H1 (cell line): Measurements from ENCODE around the gene GOLGA6C. TPM values are rescaled to one million over a fixed set of nuclear protein-coding genes. Genes with fewer than 3 reads are reported as not detected.

Experiments used
- CTCF ChIA-PET: fragments of 300-600 bp; sonication (Branson Sonifier 250); formaldehyde crosslinking; loops from one replicate; lab custom pipeline; 2021; ENCODE audit not compliant: partially characterized antibody; lab: Charles Lee
- POLR2A ChIA-PET: fragments of 300-600 bp; sonication (Branson Sonifier 250); formaldehyde crosslinking; loops from one replicate; lab custom pipeline; 2021; ENCODE audit warnings: inconsistent platforms; ENCODE audit not compliant: partially characterized antibody; lab: Charles Lee
- DNase-seq, 2 experiments: peaks; one replicate each; pipeline versions ENCODE4 v3.0.0 to v3.0.0-alpha.2; 2010 to 2022; ENCODE audit warnings: low spot score in 2 of 2, low read depth in 1 of 2, mixed read lengths in 1 of 2
- FAIRE-seq: peaks from 2 replicates; lab custom pipeline; 2011; peaks lifted over from hg19 to GRCh38; lab: Jason Lieb, UNC
- H2AFZ ChIP-seq: 2 replicates; pipeline ENCODE4 v1.8.1; 2012; ENCODE audit warnings: low read length, inconsistent platforms
- H2AK5ac ChIP-seq: 2 replicates; pipeline ENCODE4 v1.6.1; 2013; ENCODE audit warnings: low read depth, low read length
- H2BK120ac ChIP-seq: replicated peaks from 2 replicates; pipeline ENCODE3; 2013; ENCODE audit warnings: low read depth, low read length, inconsistent platforms
- H2BK12ac ChIP-seq: 2 replicates; pipeline ENCODE4 v1.6.1; 2013; ENCODE audit warnings: low read depth, low read length
- H2BK15ac ChIP-seq: 2 replicates; pipeline ENCODE4 v1.6.1; 2013; ENCODE audit warnings: low read length
- H2BK20ac ChIP-seq: 2 replicates; pipeline ENCODE4 v1.6.1; 2013; ENCODE audit warnings: low read length
- H2BK5ac ChIP-seq: 2 replicates; pipeline ENCODE4 v1.6.1; 2013; ENCODE audit warnings: low read depth, low read length
- H3K14ac ChIP-seq: 2 replicates; pipeline ENCODE4 v1.6.1; 2013; ENCODE audit warnings: inconsistent platforms; ENCODE audit not compliant: insufficient read length
- H3K18ac ChIP-seq: 2 replicates; pipeline ENCODE4 v1.6.1; 2013; ENCODE audit warnings: low read length; ENCODE audit errors: extremely low read depth
- H3K23ac ChIP-seq: 2 replicates; pipeline ENCODE4 v1.6.1; 2013; ENCODE audit warnings: inconsistent platforms; ENCODE audit not compliant: insufficient read length
- H3K23me2 ChIP-seq: 2 replicates; pipeline ENCODE4 v1.6.1; 2013; ENCODE audit warnings: low read depth, low read length
- H3K27ac ChIP-seq: 2 replicates; pipeline ENCODE4 v1.6.1; 2011; ENCODE audit warnings: low read depth, low read length, inconsistent platforms
- H3K27me3 ChIP-seq, 4 experiments: replicated peaks in 1 of 4; 1 replicate in 1 of 4; 2 replicates in 3 of 4; pipeline versions ENCODE4 v1.6.1 to v1.8.1; 2011 to 2013; ENCODE audit warnings: low read length in 3 of 4, mild to moderate bottlenecking in 3 of 4, inconsistent platforms in 2 of 4, mixed read lengths in 2 of 4, moderate library complexity in 1 of 4; ENCODE audit not compliant: control insufficient read depth in 3 of 4, insufficient read depth in 3 of 4; ENCODE audit errors: extremely low read depth in 1 of 4
- H3K36me3 ChIP-seq, 4 experiments: 2 replicates each; pipeline versions ENCODE4 v1.6.1 to v1.8.1; 2011 to 2013; ENCODE audit warnings: mild to moderate bottlenecking in 4 of 4, low read length in 3 of 4, moderate library complexity in 2 of 4, control low read depth in 1 of 4, inconsistent platforms in 1 of 4; ENCODE audit not compliant: insufficient read depth in 4 of 4, control insufficient read depth in 2 of 4
- H3K4ac ChIP-seq: replicated peaks from 2 replicates; pipeline ENCODE3; 2013; ENCODE audit warnings: low read length, low read depth, mixed read lengths, inconsistent platforms; ENCODE audit not compliant: insufficient read length
- H3K4me1 ChIP-seq, 4 experiments: replicated peaks in 1 of 4; 1 replicate in 1 of 4; 2 replicates in 3 of 4; pipeline versions ENCODE4 v1.6.1 to v1.8.1; 2011 to 2013; ENCODE audit warnings: low read length in 3 of 4, inconsistent platforms in 2 of 4, mixed read lengths in 1 of 4; ENCODE audit not compliant: insufficient read depth in 4 of 4, control insufficient read depth in 3 of 4
- H3K4me2 ChIP-seq, 2 experiments: 2 replicates each; pipeline versions ENCODE4 v1.6.1 to v1.8.1; 2011 to 2013; ENCODE audit warnings: low read depth in 2 of 2, low read length in 2 of 2, control low read depth in 1 of 2, inconsistent platforms in 1 of 2, mild to moderate bottlenecking in 1 of 2; ENCODE audit not compliant: insufficient read depth in 1 of 2
- H3K4me3 ChIP-seq, 4 experiments: fragments of 200-600, 300-600 bp in 1 of 4; sonication (generic), shearing (Covaris generic), sonication (Bioruptor Twin) in 1 of 4; 2 replicates each; pipeline versions ENCODE4 v1.5.1 to v1.8.1; 2011 to 2016; ENCODE audit warnings: low read length in 4 of 4, low read depth in 3 of 4, control low read depth in 2 of 4, inconsistent platforms in 2 of 4, mild to moderate bottlenecking in 2 of 4, mixed read lengths in 1 of 4, moderate library complexity in 1 of 4; ENCODE audit not compliant: insufficient read depth in 2 of 4; ENCODE audit errors: extremely low read depth in 1 of 4
- H3K56ac ChIP-seq: replicated peaks from 2 replicates; pipeline ENCODE3; 2013; ENCODE audit warnings: low read depth, mild to moderate bottlenecking, mixed read lengths, low read length, inconsistent platforms; ENCODE audit not compliant: insufficient read length
- H3K79me1 ChIP-seq: 2 replicates; pipeline ENCODE4 v1.6.1; 2013; ENCODE audit warnings: low read depth, low read length, control low read depth
- H3K79me2 ChIP-seq, 2 experiments: 2 replicates each; pipeline versions ENCODE4 v1.6.1 to v1.8.1; 2012 to 2013; ENCODE audit warnings: low read length in 2 of 2, mild to moderate bottlenecking in 2 of 2, inconsistent platforms in 1 of 2; ENCODE audit not compliant: insufficient read depth in 2 of 2, control insufficient read depth in 1 of 2
- H3K9ac ChIP-seq, 4 experiments: replicated peaks in 1 of 4; 1 replicate in 1 of 4; 2 replicates in 3 of 4; pipeline versions ENCODE4 v1.6.1 to v1.8.1; 2011 to 2013; ENCODE audit warnings: low read depth in 3 of 4, low read length in 3 of 4, control low read depth in 2 of 4, mild to moderate bottlenecking in 2 of 4, moderate library complexity in 2 of 4, inconsistent platforms in 1 of 4; ENCODE audit errors: extremely low read depth in 1 of 4
- H3K9me3 ChIP-seq, 2 experiments: 2 replicates each; pipeline versions ENCODE4 v1.6.1 to v1.8.1; 2012 to 2013; ENCODE audit warnings: mild to moderate bottlenecking in 2 of 2, moderate library complexity in 2 of 2, control low read depth in 1 of 2, inconsistent platforms in 1 of 2, low read depth in 1 of 2, low read length in 1 of 2, mixed read lengths in 1 of 2; ENCODE audit not compliant: insufficient read depth in 2 of 2
- H4K20me1 ChIP-seq, 2 experiments: replicated peaks in 1 of 2; 2 replicates each; pipeline versions ENCODE3 to v1.8.1; 2011 to 2013; ENCODE audit warnings: inconsistent platforms in 2 of 2, low read length in 2 of 2, mild to moderate bottlenecking in 1 of 2; ENCODE audit not compliant: insufficient read depth in 2 of 2, control insufficient read depth in 1 of 2
- H4K5ac ChIP-seq: 2 replicates; pipeline ENCODE4 v1.6.1; 2013; ENCODE audit warnings: low read length, low read depth, mixed read lengths, inconsistent platforms; ENCODE audit not compliant: insufficient read length
- H4K8ac ChIP-seq: 2 replicates; pipeline ENCODE4 v1.8.0; 2013; ENCODE audit warnings: mild to moderate bottlenecking, moderate library complexity, low read length, inconsistent platforms; ENCODE audit not compliant: insufficient read depth; ENCODE audit errors: extremely low read depth
- H4K91ac ChIP-seq: replicated peaks from 2 replicates; pipeline ENCODE3; 2013; ENCODE audit warnings: low read length, mixed read lengths, inconsistent platforms; ENCODE audit not compliant: insufficient read length
- BRCA1 ChIP-seq: IDR thresholded peaks from 2 replicates; pipeline ENCODE4 v1.6.1; 2012; ENCODE audit warnings: low read depth, low read length, improper control_type of control experiment
- GABPA ChIP-seq: IDR thresholded peaks from 2 replicates; pipeline ENCODE4 v1.6.1; 2011; ENCODE audit warnings: mild to moderate bottlenecking, low read length, moderate library complexity, borderline replicate concordance; ENCODE audit not compliant: insufficient read depth
- MAFK ChIP-seq: IDR thresholded peaks from 2 replicates; pipeline ENCODE4 v1.6.1; 2012; ENCODE audit warnings: low read depth, mild to moderate bottlenecking, improper control_type of control experiment, low read length
- RFX5 ChIP-seq: IDR thresholded peaks from 2 replicates; pipeline ENCODE4 v1.6.1; 2011; ENCODE audit warnings: low read depth, low read length, improper control_type of control experiment, borderline replicate concordance
- WGBS, 2 experiments: shearing (Covaris generic) in 1 of 2; methylation state at CpG; one replicate each; pipeline versions ENCODE4 v1.1.6 to v1.1.7; 2013 to 2015; ENCODE audit warnings: low lambda C conversion rate in 2 of 2, mixed read lengths in 2 of 2, inconsistent platforms in 1 of 2, low coverage in 1 of 2, missing lambda C conversion rate in 1 of 2; ENCODE audit not compliant: insufficient replicate concordance in 2 of 2, insufficient coverage in 1 of 2, insufficient read length in 1 of 2; ENCODE audit errors: extremely low coverage in 1 of 2, missing lambda C conversion rate in 1 of 2; 5-methylcytosine and 5-hydroxymethylcytosine counted together
- polyA plus RNA-seq, 7 experiments: library from polyadenylated mRNA; depleted of rRNA in 3 of 7; stranded (reverse) in 5 of 7; unstranded in 2 of 7; fragments of >200 nt in 5 of 7; fragments of 200-250 nt in 2 of 7; gene quantifications; 1 replicate in 5 of 7; 2 replicates in 1 of 7; 4 replicates in 1 of 7; pipeline versions ENCODE4 v1.2.1 to v1.2.3, GENCODE V29; 2011 to 2013; ENCODE audit warnings: missing spikeins in 2 of 7, mixed read lengths in 2 of 7
- total RNA-seq: library from RNA; stranded (reverse); fragmentation: NEBNext Ultra II Directional; extraction: Animal tissue kit (Norgen Biotek cat#: 25700); gene quantifications from 2 replicates; pipeline ENCODE4 v1.2.1, GENCODE V29; 2021
- TF ChIP-seq, protein P1 (sequence below): IDR thresholded peaks from 2 replicates; pipeline ENCODE4 v1.6.1; 2012; ENCODE audit warnings: inconsistent platforms

GOLGA6C gene
- total and polyA plus RNA-seq, 2 of the 8 experiments (the other 6 are each of a cell fraction or from before 2014, with no cell fraction given) = 0.14 to 0.35 TPM

DNA sequence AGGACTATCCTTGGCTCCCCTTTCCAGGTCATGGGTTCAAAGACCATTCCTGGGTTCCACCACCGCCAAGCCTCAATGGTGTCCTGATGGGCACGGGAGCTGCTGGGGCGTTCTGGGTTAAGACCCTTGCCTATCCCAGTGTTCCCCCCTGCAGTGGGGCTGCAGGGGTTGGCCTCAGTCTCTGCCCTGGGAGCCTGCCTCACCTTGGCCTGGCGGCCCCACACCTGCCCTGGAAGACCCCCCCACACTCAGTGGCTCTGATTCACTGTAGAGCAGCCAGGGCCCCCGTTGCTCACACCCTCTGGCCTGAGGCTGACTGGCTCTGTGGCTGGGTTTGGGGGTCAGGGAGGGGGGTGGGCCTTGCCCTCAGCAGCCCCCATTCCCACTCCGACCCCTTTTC, 34.4 kb upstream of the GOLGA6C start:
- Histone ChIP-seq H3K23me2 (no peaks in the 10 kb centered on the region), H2BK12ac (no peak overlapping the region), H3K79me1 (no peaks in the 10 kb centered on the region)
- TF ChIP-seq RFX5 (no peak), BRCA1 (no peak), MAFK (no peak), GABPA (no peak)
- TF ChIP-seq, protein P1, sequence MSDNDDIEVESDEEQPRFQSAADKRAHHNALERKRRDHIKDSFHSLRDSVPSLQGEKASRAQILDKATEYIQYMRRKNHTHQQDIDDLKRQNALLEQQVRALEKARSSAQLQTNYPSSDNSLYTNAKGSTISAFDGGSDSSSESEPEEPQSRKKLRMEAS = no peak
- TF ChIP-seq, all 59 proteins: peak for 0
- H4K5ac ChIP-seq = no peak overlapping the region
- H3K9ac ChIP-seq = no peak overlapping the region
- no peaks in the 10 kb centered on the region for H4K20me1 ChIP-seq
- no peak overlapping the region for H3K18ac ChIP-seq
- H3K27me3 ChIP-seq = peaks cover 0 to 4% (median 0%) of the 10 kb centered on the region in 4 experiments; a peak in 1 of 7 replicates
- FAIRE-seq = no peak
- H3K4ac ChIP-seq = no peak overlapping the region
- CTCF ChIA-PET = interaction anchor here (1.0 to 1.3 kb wide), 2 partner anchors 12 to 15 kb away, joined by 3 read pairs; no protein-coding TSS in a partner anchor
- no peak overlapping the region for H2BK5ac ChIP-seq
- H2BK20ac ChIP-seq = no peak overlapping the region
- no peaks in the 10 kb centered on the region for H3K79me2 ChIP-seq
- H3K36me3 ChIP-seq = no peaks in the 10 kb centered on the region
- no peak overlapping the region for H2BK15ac ChIP-seq
- H4K91ac ChIP-seq = no peak overlapping the region
- H3K4me3 ChIP-seq = no peak overlapping the region
- no peak overlapping the region for H3K56ac ChIP-seq
- no peak overlapping the region for H3K4me2 ChIP-seq
- no peak overlapping the region for H2AK5ac ChIP-seq
- H2BK120ac ChIP-seq = no peak overlapping the region
- WGBS, 2 experiments = 85% methylated on average over 6 of the region's 6 CpGs; no CpG with 5 or more reads in 1 of the 2 experiments
- POLR2A ChIA-PET = no interaction called here
- no peak overlapping the region for H3K14ac ChIP-seq
- H3K4me1 ChIP-seq = no peaks in the 10 kb centered on the region; a peak in 1 of 7 replicates
- no peak overlapping the region for H3K23ac ChIP-seq
- no peak for DNase-seq
- no peak overlapping the region for H4K8ac ChIP-seq
- H3K9me3 ChIP-seq = no peaks in the 10 kb centered on the region
- no peak overlapping the region for H3K27ac ChIP-seq
- H2AFZ ChIP-seq = no peak overlapping the region
